Neural progenitor cell (in vitro differentiated cells): Measurements from ENCODE around the gene HNRNPR. TPM values are rescaled to one million over a fixed set of nuclear protein-coding genes. Genes with fewer than 3 reads are reported as not detected.
"Not testable (repeated sequence)": the region's sequence is repeated elsewhere in the genome, so short reads cannot be mapped to it uniquely, and the experiment has no call there.

Experiments used
- DNase-seq: peaks from one replicate; pipeline ENCODE4 v3.0.0-alpha.2; 2016; ENCODE audit warnings: low spot score
- H2AFZ ChIP-seq: fragments of 200-600 bp; sonication (generic); replicated peaks from 2 replicates; pipeline ENCODE4 v1.6.1; 2016; ENCODE audit warnings: antibody characterized with exemption
- H3F3A ChIP-seq: fragments of 200-600 bp; sonication (generic); 2 replicates; pipeline ENCODE4 v1.6.1; 2016; ENCODE audit warnings: antibody characterized with exemption, low read depth
- H3K27ac ChIP-seq: fragments of 200-600 bp; sonication (generic); 2 replicates; pipeline ENCODE4 v1.5.1; 2016; ENCODE audit warnings: mild to moderate bottlenecking
- H3K27me3 ChIP-seq: fragments of 200-600 bp; sonication (generic); 2 replicates; pipeline ENCODE4 v1.6.1; 2016; ENCODE audit warnings: mild to moderate bottlenecking, moderate library complexity
- H3K36me3 ChIP-seq: fragments of 200-600 bp; sonication (generic); 2 replicates; pipeline ENCODE4 v1.5.1; 2016
- H3K4me1 ChIP-seq: fragments of 200-600 bp; sonication (generic); 2 replicates; pipeline ENCODE4 v1.6.1; 2016; ENCODE audit warnings: mixed run types
- H3K4me2 ChIP-seq: fragments of 200-600 bp; sonication (generic); 2 replicates; pipeline ENCODE4 v1.6.1; 2016
- H3K4me3 ChIP-seq: fragments of 200-600 bp; sonication (generic); 2 replicates; pipeline ENCODE4 v1.5.1; 2016
- H3K79me2 ChIP-seq: fragments of 200-600 bp; sonication (generic); 2 replicates; pipeline ENCODE4 v1.6.1; 2016; ENCODE audit warnings: low read depth
- H3K9ac ChIP-seq: fragments of 200-600 bp; sonication (generic); 2 replicates; pipeline ENCODE4 v1.6.1; 2016
- H3K9me3 ChIP-seq: fragments of 200-600 bp; sonication (generic); 2 replicates; pipeline ENCODE4 v1.5.1; 2016; ENCODE audit warnings: low read depth
- H4K20me1 ChIP-seq: fragments of 200-600 bp; sonication (generic); 2 replicates; pipeline ENCODE4 v1.6.1; 2016; ENCODE audit warnings: low read depth
- H3K27ac Mint-ChIP-seq: 3 replicates; pipeline ENCODE4 v1.8.0; 2021; ENCODE audit warnings: mixed read lengths
- H3K27me3 Mint-ChIP-seq: 2 replicates; pipeline ENCODE4 v1.8.0; 2022; ENCODE audit warnings: low read depth, mild to moderate bottlenecking, inconsistent platforms, moderate library complexity, mixed read lengths; ENCODE audit not compliant: insufficient read depth
- H3K36me3 Mint-ChIP-seq: 3 replicates; pipeline ENCODE4 v1.8.0; 2021; ENCODE audit warnings: mixed read lengths
- H3K4me1 Mint-ChIP-seq: 3 replicates; pipeline ENCODE4 v1.8.0; 2021; ENCODE audit warnings: mixed read lengths
- H3K4me3 Mint-ChIP-seq: 3 replicates; pipeline ENCODE4 v1.8.0; 2021; ENCODE audit warnings: mild to moderate bottlenecking, moderate library complexity, mixed read lengths
- H3K9me3 Mint-ChIP-seq: 3 replicates; pipeline ENCODE4 v1.8.0; 2020; ENCODE audit warnings: mixed read lengths
- CTCF ChIP-seq: fragments of 200-600 bp; sonication (generic); IDR thresholded peaks from 2 replicates; pipeline ENCODE4 v1.5.1; 2017; ENCODE audit warnings: antibody characterized with exemption, mild to moderate bottlenecking
- EZH2 ChIP-seq: fragments of 200-600 bp; sonication (generic); IDR thresholded peaks from 2 replicates; pipeline ENCODE4 v1.6.1; 2017; ENCODE audit warnings: antibody characterized with exemption, mild to moderate bottlenecking, moderate library complexity
- EZH2phosphoT487 ChIP-seq: fragments of 200-600 bp; sonication (generic); IDR thresholded peaks from 2 replicates; pipeline ENCODE4 v1.6.1; 2017; ENCODE audit warnings: antibody characterized with exemption
- total RNA-seq: library from RNA; depleted of rRNA; stranded (reverse); fragments of >200 nt; gene quantifications from 2 replicates; pipeline ENCODE4 v1.2.3, GENCODE V29; 2015; ENCODE audit warnings: low replicate concordance

HNRNPR gene
- total RNA-seq, 1 donor from 2014 or later = 317 TPM

- no peak overlapping the region for H2AFZ ChIP-seq
- H3F3A ChIP-seq = peaks cover 18% of the 10 kb centered on the region
- no peak for DNase-seq
- H3K4me1 ChIP-seq = no peaks in the 10 kb centered on the region
- Mint-ChIP-seq H3K27ac (no peak overlapping the region), H3K4me1 (peaks cover 12% of the 10 kb centered on the region), H3K36me3 (no peaks in the 10 kb centered on the region), H3K4me3 (no peak overlapping the region), H3K9me3 (no peaks in the 10 kb centered on the region), H3K27me3 (peaks cover 10% of the 10 kb centered on the region)
- no peak overlapping the region for H3K27ac ChIP-seq
- H3K79me2 ChIP-seq = no peaks in the 10 kb centered on the region
- H3K36me3 ChIP-seq = no peaks in the 10 kb centered on the region
- H4K20me1 ChIP-seq = no peaks in the 10 kb centered on the region
- no peak for TF ChIP-seq CTCF
- TF ChIP-seq EZH2phosphoT487 = no peak
- TF ChIP-seq EZH2 = no peak
- no peak overlapping the region for H3K4me2 ChIP-seq
- H3K4me3 ChIP-seq = no peak overlapping the region
- no peak overlapping the region for H3K9ac ChIP-seq
- H3K9me3 ChIP-seq = no peaks in the 10 kb centered on the region
- no peaks in the 10 kb centered on the region for H3K27me3 ChIP-seq
Observed at GRCh38 chr1:23273450-23274133, 70.5 kb downstream of the HNRNPR start.

- peak overlapping the region; percentile 39 for H3K27ac ChIP-seq
- peaks cover 49% of the 10 kb centered on the region for H3F3A ChIP-seq
- peaks cover 4% of the 10 kb centered on the region for H3K9me3 Mint-ChIP-seq
- peaks cover 17% of the 10 kb centered on the region for H3K4me1 Mint-ChIP-seq
- H3K4me1 ChIP-seq = peaks cover 44% of the 10 kb centered on the region
- peak overlapping the region; percentile 13 for H3K27ac Mint-ChIP-seq
- H3K4me2 ChIP-seq = peak overlapping the region; percentile 70
- H3K4me3 Mint-ChIP-seq = peak overlapping the region; percentile 25
- peaks cover 4% of the 10 kb centered on the region for H3K27me3 Mint-ChIP-seq
- no peaks in the 10 kb centered on the region for H3K36me3 ChIP-seq
- peak overlapping the region; percentile 10 for H3K4me3 ChIP-seq
- no peak overlapping the region for H3K9ac ChIP-seq
- H3K79me2 ChIP-seq = no peaks in the 10 kb centered on the region
- no peaks in the 10 kb centered on the region for H3K9me3 ChIP-seq
- no peak overlapping the region for H2AFZ ChIP-seq
- H3K36me3 Mint-ChIP-seq = no peaks in the 10 kb centered on the region
- TF ChIP-seq CTCF (no peak), EZH2phosphoT487 (no peak), EZH2 (no peak)
- no peaks in the 10 kb centered on the region for H4K20me1 ChIP-seq
- peak; percentile 69 for DNase-seq
- no peaks in the 10 kb centered on the region for H3K27me3 ChIP-seq
Observed at GRCh38 chr1:23263380-23263887, 80.7 kb downstream of the HNRNPR start.

- not testable (repeated sequence) for DNase-seq, H3K9me3 ChIP-seq, H3K9ac ChIP-seq, H3K9me3 Mint-ChIP-seq, H3K27me3 Mint-ChIP-seq, H3K4me3 ChIP-seq, H3K79me2 ChIP-seq, H3K27me3 ChIP-seq, H3K4me1 ChIP-seq, H4K20me1 ChIP-seq, H3K4me1 Mint-ChIP-seq, H3K4me2 ChIP-seq, H3K36me3 Mint-ChIP-seq, H3K36me3 ChIP-seq, H2AFZ ChIP-seq
- Mint-ChIP-seq H3K27ac (peak overlapping the region; percentile 55), H3K4me3 (peak overlapping the region; percentile 10)
- peaks cover 12% of the 10 kb centered on the region for H3F3A ChIP-seq
- peak overlapping the region; percentile 34 for H3K27ac ChIP-seq
Observed at GRCh38 chr1:23258082-23258481, 86.0 kb downstream of the HNRNPR start.

- H3K9me3 Mint-ChIP-seq, DNase-seq, H3K27ac ChIP-seq, H3F3A ChIP-seq, H3K4me1 ChIP-seq, H3K4me1 Mint-ChIP-seq, H3K27ac Mint-ChIP-seq, H3K36me3 ChIP-seq, H3K9ac ChIP-seq, H2AFZ ChIP-seq, H3K4me3 ChIP-seq, H4K20me1 ChIP-seq, H3K4me3 Mint-ChIP-seq, H3K36me3 Mint-ChIP-seq, H3K79me2 ChIP-seq, H3K27me3 ChIP-seq, H3K27me3 Mint-ChIP-seq, H3K4me2 ChIP-seq, H3K9me3 ChIP-seq: not testable (repeated sequence)
Observed at GRCh38 chr1:23257371-23257770, 86.7 kb downstream of the HNRNPR start.

Other genes starting within 250 kb of the HNRNPR start
- gene LUZP1, start 175.4 kb downstream of the HNRNPR start, total RNA-seq = 38.0 and 39.1 TPM in 2 replicates
- 1.1 and 2.0 TPM in 2 replicates for gene HTR1D, start 126.8 kb downstream of the HNRNPR start, total RNA-seq
- 10.4 and 15.4 TPM in 2 replicates for gene ZNF436, start 25.6 kb upstream of the HNRNPR start, total RNA-seq
- 0.53 and 0.54 TPM in 2 replicates for gene TCEA3, start 80.5 kb upstream of the HNRNPR start, total RNA-seq
- 3.9 and 8.7 TPM in 2 replicates for gene ASAP3, start 139.9 kb upstream of the HNRNPR start, total RNA-seq
- 3.4 and 7.0 TPM in 2 replicates for gene E2F2, start 186.9 kb upstream of the HNRNPR start, total RNA-seq
- 99.9 and 235 TPM in 2 replicates for gene ID3, start 215.2 kb upstream of the HNRNPR start, total RNA-seq